ENCODE results near the gene C17orf113.
"Not testable (repeated sequence)": the region's sequence is repeated elsewhere in the genome, so short reads cannot be mapped to it uniquely, and the experiment has no call there.

Gene C17orf113

GRCh38 chr17:42016411-42016831 lies 34.0 kb downstream of the C17orf113 start:
- DNase-seq, result no peak

GRCh38 chr17:42013740-42014139 lies 36.7 kb downstream of the C17orf113 start:
- DNase-seq, result not testable (repeated sequence)

GRCh38 chr17:42012363-42012762 lies 38.0 kb downstream of the C17orf113 start:
- DNase-seq, result not testable (repeated sequence)

- no peak for DNase-seq
Measured at GRCh38 chr17:42010898-42011516, 39.4 kb downstream of the C17orf113 start.

- DNase-seq, result not testable (repeated sequence)
Measured at GRCh38 chr17:42010266-42010680, 40.1 kb downstream of the C17orf113 start.

- no peak for DNase-seq
Measured at GRCh38 chr17:42009170-42009569, 41.2 kb downstream of the C17orf113 start.

- no peak for DNase-seq
Measured at GRCh38 chr17:42005166-42005565, 45.2 kb downstream of the C17orf113 start.

GRCh38 chr17:42002792-42003301 lies 47.6 kb downstream of the C17orf113 start:
- no peak for DNase-seq

GRCh38 chr17:42002175-42002791 lies 48.1 kb downstream of the C17orf113 start:
- no peak for DNase-seq

GRCh38 chr17:42001729-42002128 lies 48.7 kb downstream of the C17orf113 start:
- no peak for DNase-seq

- no peak for DNase-seq
Measured at GRCh38 chr17:42000413-42001133, 49.8 kb downstream of the C17orf113 start.

GRCh38 chr17:41998497-41998896 lies 51.9 kb downstream of the C17orf113 start:
- no peak for DNase-seq

- DNase-seq, result no peak
Measured at GRCh38 chr17:41996855-41997164, 53.6 kb downstream of the C17orf113 start.

GRCh38 chr17:41992576-41992975 lies 57.8 kb downstream of the C17orf113 start:
- no peak for DNase-seq

GRCh38 chr17:41989702-41990419 lies 60.5 kb downstream of the C17orf113 start:
- no peak for DNase-seq

- DNase-seq, result no peak
Measured at GRCh38 chr17:41988418-41988817, 62.0 kb downstream of the C17orf113 start.
